Measurements from ENCODE around the gene USP48. TPM values are rescaled to one million over a fixed set of nuclear protein-coding genes. Genes with fewer than 3 reads are reported as not detected.

The USP48 gene
- total and polyA plus RNA-seq, 2 of the 4 experiments (the other 2 are of a cell fraction): 24.7 to 25.0 TPM

GRCh38 chr1:21770201-21770600, 12.7 kb downstream of the USP48 start:
- Histone ChIP-seq H4K20me1 (ENCODE audit: insufficient read depth, low read length) (peaks cover 88% of the 10 kb centered on the region), H3K9ac (ENCODE audit: low read depth, low read length) (no peak overlapping the region)
- POLR2A ChIA-PET (ENCODE audit: unreplicated experiment): no interaction called here

More at GRCh38 chr1:21770201-21770600, 12.7 kb downstream of the USP48 start:
- Histone ChIP-seq H3K56ac (ENCODE audit: extremely low read depth, insufficient read depth, low read length) (no peak overlapping the region), H2AK5ac (ENCODE audit: low read depth, low read length) (no peak overlapping the region), H3K23ac (ENCODE audit: low read depth, low read length) (no peak overlapping the region), H2BK5ac (ENCODE audit: low read depth, low read length, poor library complexity, severe bottlenecking) (no peak overlapping the region), H2AK9ac (replicated peaks; ENCODE audit: low read depth, low read length, poor library complexity) (no peak overlapping the region), H3K27ac (ENCODE audit: insufficient read depth, low read length) (no peak overlapping the region), H4K5ac (ENCODE audit: low read depth, low read length) (no peak overlapping the region), H3K36me3 (ENCODE audit: control insufficient read depth, insufficient read depth, low read length) (no peaks in the 10 kb centered on the region), H4K91ac (ENCODE audit: insufficient read depth, low read depth, low read length) (no peak overlapping the region), H3K4ac (ENCODE audit: low read depth, low read length) (no peak overlapping the region), H3K18ac (ENCODE audit: low read depth, low read length) (no peak overlapping the region), H3K14ac (replicated peaks; ENCODE audit: low read depth, low read length) (no peak overlapping the region), H4K8ac (ENCODE audit: low read depth in 2 of 2, low read length in 2 of 2) (no peak overlapping the region), H3K79me1 (ENCODE audit: low read depth in 1 of 2, low read length in 2 of 2) (peaks cover 42 to 76% of the 10 kb centered on the region in 2 experiments), H2BK120ac (ENCODE audit: low read depth, low read length) (no peak overlapping the region), H3K9me1 (ENCODE audit: insufficient read depth, low read length) (peaks cover 27% of the 10 kb centered on the region), H2AFZ (replicated peaks; ENCODE audit: low read length, poor library complexity) (no peak overlapping the region), H3K9me3 (ENCODE audit: control insufficient read depth, insufficient read depth, low read length) (no peaks in the 10 kb centered on the region), H3K27me3 (ENCODE audit: control insufficient read depth, insufficient read depth, low read length) (no peaks in the 10 kb centered on the region), H2BK15ac (ENCODE audit: low read depth, low read length) (no peak overlapping the region), H3K4me2 (ENCODE audit: low read depth, low read length) (no peak overlapping the region), H3K4me1 (ENCODE audit: control insufficient read depth, insufficient read depth, low read length) (peaks cover 6% of the 10 kb centered on the region), H3K4me3 (ENCODE audit: insufficient read depth, low read depth, low read length) (no peak overlapping the region), H2BK20ac (ENCODE audit: low read depth, low read length) (no peak overlapping the region)
- TF ChIP-seq RAD21 (IDR thresholded peaks at IDR 0.05; ENCODE audit: low read length): no peak
- no peak for TF ChIP-seq ELK1 (IDR thresholded peaks at IDR 0.05; ENCODE audit: borderline replicate concordance, low read depth, low read length)
- no peak for TF ChIP-seq POLR2A (IDR thresholded peaks at IDR 0.05; ENCODE audit: low read depth, low read length)
- no peak for TF ChIP-seq USF2 (IDR thresholded peaks at IDR 0.05; ENCODE audit: low read depth, low read length)
- TF ChIP-seq BHLHE40 (IDR thresholded peaks at IDR 0.05; ENCODE audit: low read depth, low read length): no peak
- TF ChIP-seq NFE2L2 (IDR thresholded peaks at IDR 0.05; ENCODE audit: low read depth, low read length): no peak
- no peak for TF ChIP-seq FOS (IDR thresholded peaks at IDR 0.05; ENCODE audit: low read depth, low read length)
- no peak for TF ChIP-seq CHD1 (IDR thresholded peaks at IDR 0.05; ENCODE audit: low read depth, low read length)
- TF ChIP-seq CTCF (conservative IDR thresholded peaks at IDR 0.05; ENCODE audit: low read depth, low read length): no peak
- TF ChIP-seq RFX5 (IDR thresholded peaks at IDR 0.05; ENCODE audit: low read depth, low read length): no peak
- TF ChIP-seq RCOR1 (IDR thresholded peaks at IDR 0.05; ENCODE audit: insufficient replicate concordance, low read length): no peak
- no peak for TF ChIP-seq MAZ (IDR thresholded peaks at IDR 0.05; ENCODE audit: borderline replicate concordance, low read depth, low read length)
- no peak for TF ChIP-seq MXI1 (IDR thresholded peaks at IDR 0.05; ENCODE audit: borderline replicate concordance, low read depth, low read length)
- CTCF ChIA-PET: no interaction called here
- DNase-seq (no peak), ATAC-seq (ENCODE audit: low read depth) (no peak)
- WGBS, 2 experiments (ENCODE audit: extremely low coverage in 2 of 2, insufficient read length in 1 of 2): 100% methylated on average over 1 of the region's 2 CpGs; no CpG with 5 or more reads in 1 of the 2 experiments
- BruUV-seq (replicated peaks): no TSS peak
- intact Hi-C loops (cut with micrococcal nuclease) (no loop called here), dilution Hi-C loops (cut with HindIII; ENCODE audit: low sequenced_read_pairs, unreplicated experiment) (no loop called here), in situ Hi-C loops (cut with MboI; ENCODE audit: low sequenced_read_pairs) (no loop called here)

Data from IMR-90 (cell line).